Bronchial epithelial cell (primary cell): ENCODE data around the gene HIPK4. TPM values are rescaled to one million over a fixed set of nuclear protein-coding genes. Genes with fewer than 3 reads are reported as not detected.

Experiments used
- DNase-seq: peaks from one replicate; pipeline ENCODE4 v3.0.0-alpha.2; 2010; ENCODE audit warnings: low read depth
- FAIRE-seq: peaks from 2 replicates; lab custom pipeline; 2011; peaks lifted over from hg19 to GRCh38; lab: Jason Lieb, UNC
- H3K27me3 ChIP-seq: 2 replicates; pipeline ENCODE4 v1.5.1; 2011; ENCODE audit warnings: low read length; ENCODE audit not compliant: control insufficient read depth, insufficient read depth
- H3K36me3 ChIP-seq: 2 replicates; pipeline ENCODE4 v1.5.1; 2011; ENCODE audit warnings: low read length; ENCODE audit not compliant: control insufficient read depth, insufficient read depth
- H3K4me3 ChIP-seq: 2 replicates; pipeline ENCODE4 v1.5.1; 2011; ENCODE audit warnings: mild to moderate bottlenecking, low read depth, low read length, control low read depth
- CTCF ChIP-seq: IDR thresholded peaks from 2 replicates; pipeline ENCODE4 v1.5.1; 2011; ENCODE audit warnings: mild to moderate bottlenecking, moderate library complexity, low read length, control low read depth, inconsistent platforms; ENCODE audit not compliant: insufficient read depth, severe bottlenecking
- total RNA-seq: library from RNA; depleted of rRNA; stranded (reverse); fragments of >200 nt; gene quantifications from 2 replicates; pipeline ENCODE4 v1.2.1, GENCODE V29; 2014

Gene HIPK4
- total RNA-seq, 1 donor from 2014 or later = 0.26 TPM

GRCh38 chr19:40380199-40381037 lies 9.6 kb downstream of the HIPK4 start:
- H3K4me3 ChIP-seq = no peak overlapping the region
- H3K27me3 ChIP-seq = no peaks in the 10 kb centered on the region
- DNase-seq (no peak), FAIRE-seq (no peak)
- H3K36me3 ChIP-seq = peaks cover 1% of the 10 kb centered on the region
- TF ChIP-seq CTCF = no peak

GRCh38 chr19:40379446-40380198 lies 10.4 kb downstream of the HIPK4 start:
- Histone ChIP-seq H3K4me3 (no peak overlapping the region), H3K36me3 (peaks cover 2% of the 10 kb centered on the region), H3K27me3 (no peaks in the 10 kb centered on the region)
- no peak for DNase-seq
- no peak for FAIRE-seq
- TF ChIP-seq CTCF = no peak

GRCh38 chr19:40378509-40378908 lies 11.5 kb downstream of the HIPK4 start:
- Histone ChIP-seq H3K27me3 (no peaks in the 10 kb centered on the region), H3K4me3 (no peak overlapping the region), H3K36me3 (peaks cover 8% of the 10 kb centered on the region)
- FAIRE-seq = peak; percentile 84
- TF ChIP-seq CTCF = peak; percentile 5
- no peak for DNase-seq

GRCh38 chr19:40377876-40378385 lies 12.1 kb downstream of the HIPK4 start:
- Histone ChIP-seq H3K36me3 (peaks cover 8% of the 10 kb centered on the region), H3K4me3 (no peak overlapping the region), H3K27me3 (no peaks in the 10 kb centered on the region)
- FAIRE-seq (no peak), DNase-seq (no peak)
- TF ChIP-seq CTCF = no peak

GRCh38 chr19:40376286-40376862 lies 13.6 kb downstream of the HIPK4 start:
- no peak overlapping the region for H3K4me3 ChIP-seq
- DNase-seq (no peak), FAIRE-seq (peak; percentile 28)
- H3K27me3 ChIP-seq = no peaks in the 10 kb centered on the region
- peaks cover 12% of the 10 kb centered on the region for H3K36me3 ChIP-seq
- TF ChIP-seq CTCF = no peak
